NK-92 (cell line): ENCODE results near the gene ESPN.
"Not testable (repeated sequence)": the region's sequence is repeated elsewhere in the genome, so short reads cannot be mapped to it uniquely, and the experiment has no call there.

Experiments used
- DNase-seq: peaks from one replicate; lab custom pipeline; 2025; ENCODE audit not compliant: unreplicated experiment; lab: John Stamatoyannopoulos, UW

The ESPN gene

GRCh38 chr1:6447016-6447817, 22.6 kb downstream of the ESPN start:
- no peak for DNase-seq

DNA sequence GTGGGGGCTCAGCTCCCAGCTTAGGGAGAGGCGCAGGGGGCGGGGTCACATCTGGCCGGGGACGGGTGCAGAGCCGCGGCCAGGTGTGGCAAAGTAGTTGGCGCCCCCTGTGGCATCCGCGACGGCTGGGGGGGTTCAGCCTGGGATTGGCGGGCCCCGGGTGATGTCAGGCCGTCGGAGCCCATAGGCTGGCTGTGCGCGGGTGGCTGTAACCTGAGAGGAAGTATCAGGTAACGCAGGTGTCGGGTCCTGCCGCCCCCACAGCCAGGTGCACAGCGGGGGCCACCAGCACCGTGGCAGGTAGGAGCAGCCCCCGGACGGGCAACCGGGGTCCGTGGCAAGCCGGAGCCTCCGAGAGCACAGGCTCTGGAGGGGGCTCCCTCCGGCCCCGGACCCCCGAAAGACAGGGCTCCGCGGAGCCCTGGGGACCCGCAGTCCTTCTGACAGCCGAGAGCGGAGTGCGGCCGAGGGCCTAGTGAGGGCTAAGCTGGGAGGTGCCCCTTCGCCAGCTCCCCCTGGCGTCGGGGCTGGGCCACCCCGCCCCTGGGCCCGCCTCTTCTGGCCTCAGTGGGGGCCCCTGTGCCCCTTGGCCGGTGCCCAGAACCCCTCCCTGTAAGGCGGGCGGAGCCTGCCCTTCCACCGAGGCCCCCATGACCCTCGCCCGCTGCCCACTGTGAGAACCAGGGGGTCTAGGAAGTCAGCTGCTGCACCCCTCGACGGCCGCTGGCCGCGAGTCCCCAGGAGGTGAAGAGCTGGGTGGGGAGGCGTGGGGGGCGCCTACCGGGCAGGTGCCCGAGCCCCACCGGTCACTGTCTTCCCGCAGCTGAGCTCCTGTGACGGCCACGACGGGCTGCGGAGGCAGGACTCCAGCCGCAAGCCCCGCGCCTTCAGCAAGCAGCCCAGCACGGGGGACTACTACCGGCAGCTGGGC, 23.5 kb downstream of the ESPN start:
- DNase-seq: no peak

DNA sequence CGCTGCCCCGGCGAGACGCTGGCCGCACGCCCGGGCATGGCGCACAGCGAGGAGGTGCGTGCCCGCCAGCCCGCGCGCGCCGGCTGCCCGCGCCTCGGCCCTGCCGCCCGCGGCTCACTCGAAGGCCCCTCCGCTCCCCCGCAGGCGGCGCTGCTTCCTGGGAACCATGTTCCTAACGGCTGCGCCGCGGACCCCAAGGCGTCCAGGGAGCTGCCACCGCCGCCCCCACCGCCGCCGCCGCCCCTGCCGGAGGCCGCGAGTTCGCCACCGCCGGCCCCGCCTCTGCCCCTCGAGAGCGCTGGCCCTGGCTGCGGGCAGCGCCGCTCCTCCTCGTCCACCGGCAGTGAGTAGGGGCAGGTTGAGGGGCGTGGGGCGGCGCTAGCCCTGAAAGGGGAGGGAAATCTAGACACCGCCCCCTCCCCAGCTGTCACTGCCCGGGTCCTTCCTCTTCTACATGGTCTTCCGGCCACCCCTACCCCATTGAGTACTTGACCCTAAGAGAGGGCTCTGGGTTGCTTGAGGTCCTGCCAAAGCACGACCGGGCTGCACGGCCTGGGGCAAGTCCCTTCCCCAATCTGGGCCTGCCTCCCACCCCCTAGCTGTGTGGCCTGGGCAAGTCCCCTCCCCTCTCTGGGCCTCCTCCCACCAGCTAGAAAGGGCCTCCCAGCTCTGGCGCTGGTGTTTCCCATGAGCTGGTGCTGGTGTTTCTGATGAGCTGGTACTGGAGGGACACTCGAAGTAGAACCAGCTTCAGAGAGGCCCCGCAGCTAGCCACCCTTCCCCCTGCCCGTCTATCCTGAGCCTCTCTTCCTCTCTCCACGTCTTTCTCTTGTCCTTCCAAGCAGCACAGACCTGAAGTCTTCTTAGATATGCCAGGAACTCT, 24.4 kb downstream of the ESPN start:
- DNase-seq: no peak

DNA sequence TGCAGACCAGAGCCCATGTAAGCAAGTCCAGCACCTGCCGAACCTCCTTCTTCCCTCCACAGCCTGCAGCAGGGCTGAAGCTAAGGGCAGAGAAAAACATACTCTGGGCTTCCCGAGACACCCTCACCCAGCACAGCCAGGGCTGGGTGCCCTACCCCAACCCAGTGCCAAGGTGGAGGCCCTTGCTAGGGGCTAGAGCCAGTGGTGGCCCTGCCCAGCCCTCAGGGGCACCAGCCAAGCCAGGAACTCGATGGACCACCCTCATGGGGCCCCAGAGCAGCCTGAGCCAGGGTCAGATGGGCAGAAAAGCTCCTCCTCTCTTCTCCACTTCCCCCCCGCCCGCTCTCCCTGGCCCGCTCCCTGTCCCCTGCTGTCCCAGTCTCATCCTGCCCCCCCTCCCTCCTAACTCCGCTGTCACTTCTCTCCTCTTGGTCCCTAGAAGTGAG, 25.5 kb downstream of the ESPN start:
- no peak for DNase-seq

- DNase-seq: not testable (repeated sequence)
These were observed 25.9 kb downstream of the ESPN start for GRCh38 chr1:6450486-6450885.

GRCh38 chr1:6450943-6451373, 26.4 kb downstream of the ESPN start:
- no peak for DNase-seq

DNA sequence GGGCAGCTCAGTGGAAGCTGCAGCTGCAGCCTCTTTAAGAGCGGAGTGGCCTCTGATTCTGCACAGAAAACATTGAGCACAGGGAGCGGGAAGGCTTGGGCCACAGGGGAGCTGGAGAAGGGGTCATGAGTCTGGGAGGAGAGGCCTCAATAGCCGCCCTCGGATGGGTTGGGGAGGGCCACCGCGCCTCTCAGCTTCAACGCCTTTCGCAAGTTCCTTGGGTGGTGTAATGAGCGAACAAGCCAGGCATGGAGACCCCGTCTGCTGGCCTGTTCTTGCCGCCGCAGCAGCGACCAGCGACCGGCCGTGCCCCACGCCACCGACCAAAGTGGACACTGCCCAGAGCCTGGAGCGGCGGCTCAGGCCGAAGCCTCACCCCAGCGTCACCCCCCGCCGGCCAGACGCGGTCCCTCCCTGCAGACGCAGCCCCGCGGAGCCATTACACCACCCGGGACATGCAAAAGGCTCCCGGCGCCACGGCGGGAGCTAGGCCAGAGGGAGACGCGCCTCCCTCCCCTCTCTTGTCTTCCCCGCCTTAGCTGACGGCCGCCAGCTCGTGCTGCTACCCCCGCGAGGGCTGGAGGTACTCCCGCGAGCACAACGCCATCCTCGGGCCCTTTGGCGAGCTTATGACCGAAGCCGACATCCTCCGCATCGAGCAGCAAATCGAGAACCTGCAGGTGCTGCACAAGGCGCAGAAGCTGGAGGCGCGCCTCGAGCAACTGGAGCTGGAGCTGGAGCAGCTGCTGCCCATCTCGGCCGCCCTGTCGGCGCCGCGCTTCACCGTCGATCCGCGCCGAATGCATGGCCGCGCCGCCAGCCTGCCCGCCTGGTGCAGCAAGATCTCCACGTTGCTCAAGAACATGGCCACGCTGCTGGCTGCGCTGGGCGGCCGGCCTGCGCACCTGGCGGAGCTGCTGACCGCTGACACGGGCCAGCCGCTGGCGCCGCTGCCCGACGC, 29.6 kb downstream of the ESPN start:
- DNase-seq: not testable (repeated sequence)

DNA sequence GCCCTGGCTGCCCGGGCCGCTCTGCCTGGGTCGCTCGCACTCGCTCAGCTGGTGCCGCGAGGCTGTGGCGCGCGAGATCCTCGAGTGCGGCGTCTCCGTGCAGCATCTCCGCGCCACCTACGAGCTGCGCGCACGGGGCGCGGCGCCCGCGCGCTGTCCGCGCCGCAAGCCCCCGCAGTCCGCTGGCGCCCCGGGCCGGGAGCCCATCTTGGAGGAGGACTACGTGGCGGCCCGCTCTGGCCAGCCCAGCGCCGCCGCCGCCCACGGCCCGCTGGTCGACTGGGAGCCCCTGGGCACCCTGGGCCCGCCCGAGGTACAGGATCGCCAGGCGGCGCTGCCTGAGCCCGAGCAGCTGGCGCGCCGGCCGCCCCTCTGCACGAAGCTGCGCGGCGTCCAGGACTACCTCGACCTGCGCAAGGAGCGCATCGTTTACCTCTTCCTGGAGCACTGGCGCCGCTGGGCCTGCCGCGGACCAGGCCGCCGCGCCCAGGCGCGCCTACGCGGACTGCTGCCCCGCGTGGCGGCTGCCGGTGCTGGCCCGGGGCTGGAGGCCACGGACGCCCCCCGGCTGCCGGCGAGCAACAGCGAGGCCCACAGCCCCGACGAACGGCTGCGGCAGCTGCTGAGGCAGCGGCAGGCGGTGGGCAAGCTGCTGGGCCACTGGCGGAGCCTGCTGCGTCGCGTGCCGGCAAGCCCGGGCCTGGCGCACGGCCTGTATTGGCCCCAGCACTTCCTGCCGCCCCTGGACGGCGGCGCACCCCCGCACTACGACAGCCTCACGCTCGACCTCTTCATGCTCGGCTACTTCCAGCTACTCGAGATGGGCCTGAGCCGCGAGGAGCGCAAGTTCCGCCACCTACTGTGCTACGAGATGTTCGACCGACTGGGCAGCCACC, 30.5 kb downstream of the ESPN start:
- no peak for DNase-seq

DNA sequence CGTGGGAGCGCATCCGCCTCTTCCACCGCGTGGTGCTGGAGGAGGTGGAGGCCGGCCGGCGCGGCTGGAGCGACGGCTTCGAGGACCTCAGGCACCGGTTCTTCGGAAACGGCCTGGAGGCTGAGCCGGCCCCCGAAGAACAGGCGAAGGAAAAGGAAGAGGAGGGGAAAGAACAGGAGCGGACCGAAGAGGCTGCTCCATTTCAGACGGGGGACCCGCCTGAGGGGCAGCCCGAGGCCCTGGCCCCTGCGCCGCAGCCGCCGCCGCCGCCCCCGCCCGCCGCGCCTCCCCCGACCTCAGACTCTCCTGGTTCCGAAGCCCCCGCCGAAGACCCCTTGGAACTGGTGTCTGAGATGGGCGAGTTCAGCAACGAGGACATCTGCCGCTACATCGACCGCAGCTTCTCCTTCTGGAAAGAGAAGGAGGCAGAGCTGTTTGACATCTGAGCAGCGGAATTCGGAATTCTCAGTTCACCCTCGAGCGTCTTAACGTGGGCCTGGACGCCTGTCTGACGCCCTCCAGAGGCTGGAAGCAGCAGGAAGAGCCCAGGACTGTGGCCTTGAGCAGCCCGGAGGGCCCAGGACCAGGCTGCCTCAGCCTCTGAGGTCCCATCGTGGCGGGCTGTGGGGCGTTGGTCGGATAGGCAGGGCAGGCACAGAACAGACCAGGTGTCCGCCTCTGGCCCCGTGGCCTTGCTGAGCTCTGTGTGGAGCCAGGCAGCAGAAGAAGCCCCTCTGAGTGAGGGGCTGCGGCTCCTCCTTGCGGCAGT, 31.4 kb downstream of the ESPN start:
- DNase-seq: not testable (repeated sequence)

- DNase-seq: no peak
These were observed 32.4 kb downstream of the ESPN start for GRCh38 chr1:6456800-6457466.

GRCh38 chr1:6459850-6460265, 35.3 kb downstream of the ESPN start:
- DNase-seq: no peak

DNA sequence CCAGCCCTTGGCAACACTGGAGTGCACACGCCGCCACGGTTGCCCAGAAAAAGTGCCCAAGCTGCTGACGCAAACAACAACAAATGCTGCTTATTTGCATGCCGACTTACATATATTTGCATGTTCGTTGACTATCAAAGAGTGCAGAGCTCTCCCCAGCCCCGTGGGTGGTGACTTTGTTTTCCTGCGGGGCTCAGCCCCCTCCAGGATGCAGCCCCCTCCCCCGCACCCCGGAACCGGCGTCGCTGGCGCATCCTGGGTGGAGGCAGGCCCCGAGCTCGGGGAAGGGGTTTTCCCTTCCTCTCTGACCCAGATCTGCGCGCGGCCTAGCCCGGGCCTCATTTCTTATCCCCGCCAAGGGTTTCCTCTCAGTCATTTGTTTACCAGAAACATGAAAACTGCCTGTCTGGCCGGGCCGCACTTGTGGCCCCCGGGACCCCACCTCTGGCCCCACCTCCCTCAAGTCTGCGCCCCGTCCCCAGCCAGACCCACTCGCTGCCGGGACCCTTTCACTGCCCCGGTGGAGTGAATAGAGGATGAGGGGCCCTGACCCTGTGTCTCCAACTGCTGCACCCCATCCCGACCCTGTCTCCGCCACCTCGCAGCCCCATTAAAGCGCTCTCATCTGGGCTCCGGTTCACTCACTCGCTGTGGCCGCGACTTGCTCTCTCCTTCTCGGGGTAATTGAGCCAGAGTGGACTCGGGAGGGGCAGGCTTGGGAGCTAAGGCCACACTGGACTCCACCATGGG, 35.9 kb downstream of the ESPN start:
- DNase-seq: peak; percentile 34

DNA sequence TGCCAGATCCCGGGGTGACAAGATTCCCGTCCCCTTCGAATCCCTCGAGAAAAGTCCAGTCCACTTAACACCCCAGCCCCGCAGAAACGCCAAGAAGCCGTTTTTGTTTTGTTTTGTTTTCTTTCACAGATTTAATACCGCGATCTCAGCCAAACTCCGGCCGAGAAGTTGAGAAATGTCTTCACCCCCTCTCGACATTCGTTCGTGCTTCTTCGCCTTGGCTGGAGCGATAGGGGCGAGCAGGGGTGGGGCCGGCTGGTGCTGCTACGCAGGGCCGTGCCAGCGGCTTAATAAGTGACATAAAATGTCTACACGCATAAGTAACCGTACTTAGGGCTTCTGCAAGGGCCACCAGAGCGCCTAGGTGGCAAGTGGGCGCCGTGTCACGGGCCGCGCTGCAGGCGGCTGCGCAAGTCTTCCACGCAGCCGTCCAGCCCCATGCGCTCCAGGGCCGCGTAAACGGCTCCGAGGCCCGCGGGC, 36.5 kb downstream of the ESPN start:
- no peak for DNase-seq

DNA sequence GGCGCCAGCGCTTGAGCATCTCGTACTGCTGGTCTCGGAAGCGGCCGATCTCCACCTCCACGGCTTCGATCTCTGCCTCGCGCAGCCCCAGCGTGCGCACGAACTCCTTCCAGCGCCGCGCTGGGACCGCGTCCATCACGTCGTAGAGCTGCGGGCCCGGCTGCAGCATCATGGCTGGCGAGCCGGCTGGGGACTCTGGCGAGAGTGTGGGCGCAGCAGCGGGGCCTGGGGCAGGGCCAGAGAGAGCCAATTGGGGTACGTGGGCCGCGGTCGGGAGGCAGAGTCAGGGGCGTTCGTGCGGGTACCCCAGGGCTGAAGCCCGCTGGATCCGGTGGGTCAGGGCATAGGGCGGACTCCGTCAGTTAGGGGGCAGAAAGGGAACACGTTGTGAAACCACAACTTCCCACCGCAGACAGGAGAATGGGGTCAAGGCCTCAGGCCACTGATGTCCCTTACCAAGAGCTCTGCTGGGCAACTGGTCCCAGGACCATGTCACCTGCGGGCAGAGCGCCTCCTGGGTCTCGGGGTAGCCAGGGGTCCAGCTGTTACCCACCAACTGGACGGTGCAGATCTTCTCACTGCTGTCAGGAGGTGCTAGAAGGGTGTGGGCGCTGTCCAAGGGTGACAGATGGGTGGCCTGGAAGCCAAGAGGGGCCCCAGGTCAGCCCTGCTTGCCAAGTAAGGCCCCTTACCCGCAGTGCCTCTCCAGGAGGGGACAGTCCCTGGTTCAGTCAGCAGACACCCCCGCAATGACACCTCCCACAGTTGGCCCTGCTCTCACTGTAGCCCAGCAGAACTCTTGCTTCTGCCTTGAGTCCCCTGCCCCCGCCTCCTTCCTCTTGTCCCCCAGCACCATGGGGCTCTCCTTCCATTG, 37.2 kb downstream of the ESPN start:
- DNase-seq: no peak

- no peak for DNase-seq
These were observed 38.0 kb downstream of the ESPN start for GRCh38 chr1:6462412-6463119.
